ENCODE measurements around the gene MS4A8.

MS4A8 gene

DNA sequence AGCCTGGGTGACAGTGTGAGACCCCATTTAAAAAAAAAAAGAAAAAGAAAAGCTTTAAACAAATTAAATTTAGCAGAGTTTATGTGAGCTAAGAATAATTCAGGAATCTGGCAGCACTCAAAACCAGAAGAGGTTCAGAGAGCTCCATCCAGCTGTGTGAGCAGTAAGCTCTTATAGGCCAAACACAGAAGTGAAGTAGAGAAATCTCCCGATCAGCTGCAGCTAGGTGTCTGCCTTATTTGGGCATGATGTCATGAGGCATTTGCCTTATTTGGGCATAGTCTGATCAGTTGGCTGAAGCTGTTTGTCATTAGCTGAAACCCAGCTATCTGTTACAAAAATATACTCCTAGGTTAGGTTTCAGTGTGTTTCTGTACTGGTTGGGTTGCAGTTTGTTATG is 65.5 kb downstream of the MS4A8 start:
- DNase-seq = no peak

DNA sequence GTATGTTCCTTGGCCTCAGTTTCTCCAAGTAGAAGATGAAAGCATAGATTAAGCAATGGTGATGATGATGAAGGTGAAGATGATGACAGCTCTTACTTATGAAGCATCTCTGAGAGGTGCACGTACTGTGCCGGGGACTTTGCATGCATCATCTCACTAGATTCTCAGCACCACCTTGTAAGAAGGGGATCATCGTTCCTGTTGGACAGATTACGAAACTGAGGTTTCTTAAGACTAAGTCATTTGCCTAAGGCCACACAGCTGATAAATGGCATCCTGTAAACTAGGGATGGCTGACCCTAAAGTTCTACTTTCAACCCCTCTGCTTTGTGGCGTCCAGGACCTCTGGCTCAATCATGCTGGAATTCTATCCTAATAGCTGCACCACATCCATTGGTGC is 65.9 kb downstream of the MS4A8 start:
- no peak for DNase-seq

Measured in fibroblast of upper back skin (primary cell).